Hematopoietic multipotent progenitor cell treated with erythropoietin and hydrocortisone succinate and interleukin-3 and kit ligand, for 4 days (in vitro differentiated cells): ENCODE results near the gene ABHD12B.
"Not testable (repeated sequence)": the region's sequence is repeated elsewhere in the genome, so short reads cannot be mapped to it uniquely, and the experiment has no call there.

Experiments used
- DNase-seq: peaks from one replicate; pipeline ENCODE4 v3.0.0-alpha.2; 2015

The ABHD12B gene

DNA sequence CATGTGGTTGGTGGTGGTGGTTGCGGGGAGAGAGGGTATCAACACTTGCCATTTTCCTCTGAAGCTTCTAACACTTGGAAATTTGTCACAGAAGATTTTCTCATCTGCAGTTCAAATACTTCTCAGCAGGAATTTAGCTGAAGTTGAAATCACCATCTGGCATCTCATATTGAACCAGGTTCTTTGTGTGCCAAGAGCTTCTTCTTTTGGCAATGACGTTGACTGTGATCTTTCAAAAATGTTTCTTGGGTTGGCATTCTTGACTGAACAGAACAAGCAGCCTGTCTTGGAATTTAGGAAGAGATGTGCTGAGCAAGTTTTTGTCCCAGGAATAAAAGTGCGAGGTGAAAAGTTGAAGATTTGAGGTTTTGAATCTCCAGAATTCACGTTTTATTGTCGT is 32.2 kb upstream of the ABHD12B start:
- DNase-seq, result no peak

DNA sequence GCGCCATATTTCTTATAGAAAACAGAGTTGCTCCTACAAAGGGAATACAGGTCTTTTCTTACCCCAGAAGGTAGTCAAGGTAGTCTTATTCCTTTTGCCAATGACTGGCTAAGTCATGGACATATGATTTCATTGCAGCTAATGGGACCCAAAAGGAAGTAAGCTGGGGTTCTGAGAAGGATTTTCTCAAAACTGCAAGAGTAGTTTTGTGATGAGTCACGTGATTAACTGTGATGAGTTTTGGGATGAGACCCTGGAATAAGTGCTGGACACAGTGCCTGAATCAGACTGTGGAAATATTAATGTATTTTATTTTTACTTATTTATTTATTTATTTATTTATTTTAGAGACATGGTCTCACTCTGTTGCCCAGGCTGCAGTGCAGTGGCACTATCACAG is 27.5 kb upstream of the ABHD12B start:
- no peak for DNase-seq

DNA sequence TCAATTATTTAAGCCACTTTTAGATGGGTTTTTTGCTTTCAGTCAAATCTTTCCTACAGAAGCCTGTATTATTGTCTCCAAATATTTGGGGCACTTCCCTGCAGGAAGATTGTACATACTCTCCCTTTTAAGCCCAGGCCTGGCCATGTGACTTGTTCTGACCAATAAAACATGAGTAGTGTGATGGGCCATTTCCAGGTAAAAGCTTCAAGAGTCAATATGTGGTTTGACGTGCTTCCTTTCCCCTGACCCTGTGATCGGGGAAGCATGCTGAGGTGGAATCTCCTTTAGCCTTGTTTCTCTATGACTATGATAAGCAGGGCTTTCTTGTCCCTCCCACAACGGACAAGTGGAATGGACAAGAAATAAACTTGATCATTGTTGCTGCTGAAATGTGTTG is 26.7 kb upstream of the ABHD12B start:
- DNase-seq, result no peak

DNA sequence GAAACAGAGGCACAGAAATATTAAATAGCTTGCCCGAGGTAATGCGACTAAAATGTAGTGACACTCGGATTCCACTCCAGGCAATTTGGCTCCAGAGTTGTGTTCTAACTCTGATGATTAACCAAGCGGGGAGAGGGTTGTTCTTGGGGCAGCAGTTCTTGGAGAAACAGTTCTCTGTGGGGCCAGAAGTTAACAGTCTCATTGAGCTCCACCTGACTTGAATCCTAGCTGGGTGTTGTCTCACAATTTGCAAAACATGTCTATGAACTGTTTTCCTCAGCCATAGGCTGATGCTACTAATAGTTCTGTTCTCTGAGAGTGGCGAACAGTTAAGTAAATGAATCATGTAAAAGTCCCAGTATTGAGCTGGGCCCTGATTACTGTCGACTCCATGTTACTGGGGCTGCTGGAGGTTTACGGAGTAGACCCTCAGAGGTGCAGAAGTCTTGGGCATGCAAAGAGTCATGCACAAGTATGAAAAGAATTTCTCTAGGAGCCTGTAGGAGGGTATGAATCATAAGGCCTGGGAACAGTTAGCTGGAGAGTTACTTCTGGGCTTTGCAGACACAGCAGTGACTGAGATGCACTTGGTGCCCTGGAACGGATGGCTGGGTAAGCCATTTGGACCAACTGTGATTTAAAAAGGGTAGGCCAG is 25.5 kb upstream of the ABHD12B start:
- no peak for DNase-seq

DNA sequence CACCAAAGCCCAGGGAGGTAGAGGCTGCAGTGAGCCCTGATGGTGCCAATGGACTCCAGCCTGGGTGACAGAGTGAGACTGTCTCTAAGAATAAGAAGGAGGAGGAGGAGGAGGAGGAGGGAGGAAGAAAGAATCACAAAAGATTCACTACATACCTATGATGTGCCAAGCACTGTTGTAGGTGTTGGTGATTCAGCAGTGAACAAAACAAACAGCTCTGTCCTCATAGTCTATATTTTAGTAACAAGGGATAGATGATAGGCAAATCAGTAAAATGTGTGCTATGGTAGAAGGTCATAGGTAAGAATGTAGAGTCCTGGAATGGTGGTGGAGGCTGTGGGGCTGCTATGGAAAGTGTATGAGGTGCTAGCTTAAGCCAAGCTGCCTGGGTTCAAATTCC is 18.0 kb upstream of the ABHD12B start:
- DNase-seq, result no peak

DNA sequence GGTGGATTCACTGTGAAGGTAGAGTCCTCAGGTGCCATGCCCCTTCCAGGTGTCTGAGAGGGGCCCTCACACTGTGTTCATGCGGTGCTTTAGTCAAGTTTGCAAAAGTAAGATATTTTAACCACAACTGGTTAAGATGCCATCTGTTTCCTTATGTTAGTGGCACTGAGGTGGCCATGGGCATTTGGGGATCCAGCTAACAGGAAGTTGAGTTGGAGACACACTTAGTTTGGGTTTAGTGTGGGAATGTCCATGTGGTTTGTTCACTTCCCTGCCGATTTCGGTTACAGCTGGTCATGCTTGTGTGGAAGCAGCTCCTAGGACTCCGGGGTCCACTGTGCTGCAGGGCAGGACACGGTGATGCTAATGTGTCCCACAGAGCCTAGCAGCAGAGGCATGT is 17.3 kb upstream of the ABHD12B start:
- peak; percentile 75 for DNase-seq

DNA sequence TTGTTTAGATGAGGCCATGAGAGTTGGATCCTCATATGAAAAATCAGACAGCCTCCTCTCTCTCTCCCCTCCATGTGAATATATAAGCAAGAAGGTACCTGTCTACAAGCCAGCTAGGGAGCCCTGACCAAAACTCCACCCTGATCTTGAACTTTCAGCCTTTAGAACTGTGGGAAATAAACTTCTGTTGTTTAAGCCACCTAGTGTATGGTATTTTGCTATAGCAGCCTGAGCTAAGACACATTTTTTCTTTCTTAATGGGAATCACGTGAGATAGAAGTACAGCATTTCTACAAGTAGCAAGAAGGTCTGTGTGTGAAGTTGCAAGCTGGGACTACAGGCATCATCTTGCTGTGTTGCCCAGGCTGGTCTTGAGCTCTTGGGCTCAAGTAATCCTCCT is 16.3 kb upstream of the ABHD12B start:
- DNase-seq, result peak; percentile 22

DNA sequence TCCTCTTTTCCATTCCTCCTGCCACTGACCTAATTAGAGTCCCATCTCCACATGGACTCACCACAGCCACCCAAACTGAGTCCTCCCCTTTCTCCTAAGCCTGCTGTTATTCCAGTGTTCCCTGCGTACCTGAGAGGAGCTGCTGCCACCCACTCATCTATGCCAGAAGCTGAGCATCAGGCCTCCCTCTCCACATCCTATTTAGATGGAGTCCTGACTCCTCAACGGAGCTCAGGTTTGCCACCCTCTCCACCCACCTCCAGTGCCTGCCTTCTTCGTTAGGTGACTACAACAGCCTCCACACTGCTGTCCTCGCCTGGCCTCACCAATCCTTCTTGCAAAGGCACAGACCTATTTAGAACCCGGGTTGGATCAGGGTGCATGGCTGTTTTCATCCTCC is 15.2 kb upstream of the ABHD12B start:
- DNase-seq, result no peak

DNA sequence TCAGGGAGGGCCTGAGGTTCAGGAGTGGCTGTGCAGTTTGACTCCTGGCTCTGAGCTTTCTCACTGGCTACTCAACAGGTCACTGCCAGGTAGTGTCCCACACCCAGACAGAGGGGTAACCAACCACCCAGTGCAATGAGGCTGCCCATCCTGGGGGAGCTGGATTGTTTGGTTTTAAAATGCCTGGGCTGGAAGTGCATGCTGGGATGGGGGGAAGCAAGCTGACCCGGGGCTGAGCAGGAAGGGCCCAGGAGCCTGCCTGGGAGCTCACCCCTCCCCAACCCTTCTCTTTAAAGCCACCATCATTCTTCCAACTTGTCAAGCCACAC is 12.6 kb upstream of the ABHD12B start:
- peak; percentile 21 for DNase-seq

DNA sequence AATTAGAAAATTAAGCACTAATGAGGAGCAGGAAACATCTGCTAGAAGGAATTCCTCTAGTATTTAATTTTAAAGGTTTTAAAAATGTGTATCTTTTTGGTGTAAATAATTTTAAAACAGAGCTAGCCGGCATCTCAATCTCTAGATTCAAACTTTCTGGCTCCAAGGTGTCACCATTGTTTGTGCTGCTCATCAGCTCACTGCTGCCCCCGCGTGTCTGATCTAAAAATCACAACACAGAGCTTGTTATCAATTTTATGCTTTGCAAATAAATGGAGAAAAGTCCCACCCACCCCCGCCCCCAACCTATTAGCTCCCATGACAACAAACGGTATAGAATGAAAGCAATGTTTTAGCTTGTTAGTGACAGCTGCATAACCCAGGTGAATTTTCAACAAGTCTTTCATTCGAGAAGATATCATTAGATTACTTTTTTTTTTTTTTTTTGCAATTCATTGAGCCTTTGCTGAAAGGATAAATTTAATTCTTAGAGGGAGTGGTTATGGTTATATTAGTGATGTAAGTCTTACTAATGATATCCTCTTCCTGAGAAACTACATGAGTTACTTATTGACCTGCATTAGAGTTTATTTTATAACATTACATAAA is 11.3 kb upstream of the ABHD12B start:
- peak; percentile 93 for DNase-seq

DNA sequence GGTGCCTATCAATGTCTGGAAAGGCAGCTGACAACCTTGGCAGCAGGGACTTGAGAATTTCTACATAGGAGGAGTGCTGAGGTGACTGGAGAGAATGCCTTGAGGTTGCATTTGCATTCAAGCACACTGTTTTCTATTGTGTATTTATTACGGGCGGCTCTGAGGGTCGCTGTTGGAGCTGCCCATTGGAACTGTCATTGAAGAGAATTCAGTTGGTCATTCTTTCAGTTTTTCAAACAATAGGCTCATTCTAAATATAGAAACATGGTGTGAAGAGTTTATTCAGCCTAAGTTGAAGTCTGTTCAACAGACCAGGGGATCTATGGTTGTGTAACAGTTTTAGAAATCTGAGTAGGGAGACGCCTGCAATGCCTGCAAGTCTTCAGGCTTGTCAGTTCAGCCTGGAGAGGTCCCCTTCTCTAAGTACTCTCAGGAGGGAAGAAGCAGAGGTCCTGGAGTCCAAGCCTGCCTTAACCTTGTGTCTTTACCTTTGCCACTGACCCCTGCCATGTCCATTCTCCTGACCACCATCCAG is 9.8 kb upstream of the ABHD12B start:
- DNase-seq, result no peak

DNA sequence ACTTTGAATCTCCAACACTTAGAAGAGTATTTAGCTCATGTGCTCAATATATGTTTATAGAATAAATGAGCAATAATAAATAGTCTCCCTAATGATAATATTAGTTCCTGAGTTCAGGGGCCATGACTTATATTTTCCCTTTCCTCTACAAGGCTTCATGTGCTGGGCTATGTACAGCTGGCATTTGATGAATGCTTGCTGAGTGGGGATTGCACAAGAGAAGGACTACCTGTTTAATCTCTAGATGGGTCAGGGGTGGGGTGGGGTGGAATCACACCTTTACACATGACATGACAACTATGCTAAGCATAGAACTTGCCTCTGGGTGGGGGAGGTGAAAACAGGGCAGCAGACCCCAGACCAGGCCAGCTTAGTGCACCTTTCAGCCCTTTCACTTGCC is 7.6 kb upstream of the ABHD12B start:
- DNase-seq, result no peak

DNA sequence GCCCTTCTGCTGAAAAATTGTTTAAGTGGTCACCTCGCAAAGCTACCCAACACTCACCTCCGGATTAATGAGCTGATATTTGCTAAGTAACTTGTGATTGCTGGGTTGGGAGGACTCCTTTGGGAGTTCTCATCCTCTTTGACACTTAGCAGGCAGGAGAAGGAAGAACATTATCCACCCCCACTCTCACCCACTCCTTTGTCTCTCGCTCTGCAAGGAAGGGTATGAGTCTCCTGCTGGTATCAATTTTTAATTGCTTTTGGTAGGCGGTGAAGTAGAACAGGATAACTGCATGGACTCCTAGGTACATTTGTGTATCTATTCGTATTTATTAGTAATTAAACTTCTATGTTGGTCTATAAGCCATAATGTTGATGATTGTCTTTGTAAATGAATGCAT is 6.9 kb upstream of the ABHD12B start:
- no peak for DNase-seq

DNA sequence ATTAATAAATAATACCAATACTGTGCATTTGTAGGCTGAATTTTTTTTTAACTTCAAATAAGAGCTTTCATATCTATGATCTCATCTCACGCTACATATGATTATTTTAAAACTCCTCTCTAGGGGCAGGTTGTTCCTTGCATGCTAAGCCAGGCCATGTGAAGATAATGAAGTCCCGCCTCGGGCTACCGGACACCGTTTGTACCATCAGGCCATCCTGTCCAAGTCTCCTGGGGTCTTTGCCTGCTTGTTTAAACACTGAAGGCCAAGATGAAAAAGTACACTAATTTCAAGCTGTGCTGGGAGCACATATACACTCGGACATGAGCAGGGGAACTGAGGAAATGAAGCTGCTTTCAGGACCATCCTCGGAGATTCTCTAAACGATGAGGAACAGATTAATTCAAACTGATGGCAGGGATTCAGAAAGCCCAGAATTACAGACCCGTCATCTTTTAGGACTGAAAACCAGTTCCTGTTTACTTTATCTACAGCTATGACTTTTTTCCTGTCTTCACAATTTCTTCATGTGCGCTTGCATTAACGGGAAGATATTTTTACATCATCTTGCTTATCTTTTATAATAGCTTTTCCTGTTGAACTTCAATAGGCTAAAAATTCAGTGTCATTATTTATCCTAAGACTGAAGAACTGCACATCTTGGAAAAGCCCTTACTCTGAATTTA is 6.3 kb upstream of the ABHD12B start:
- peak; percentile 64 for DNase-seq

DNA sequence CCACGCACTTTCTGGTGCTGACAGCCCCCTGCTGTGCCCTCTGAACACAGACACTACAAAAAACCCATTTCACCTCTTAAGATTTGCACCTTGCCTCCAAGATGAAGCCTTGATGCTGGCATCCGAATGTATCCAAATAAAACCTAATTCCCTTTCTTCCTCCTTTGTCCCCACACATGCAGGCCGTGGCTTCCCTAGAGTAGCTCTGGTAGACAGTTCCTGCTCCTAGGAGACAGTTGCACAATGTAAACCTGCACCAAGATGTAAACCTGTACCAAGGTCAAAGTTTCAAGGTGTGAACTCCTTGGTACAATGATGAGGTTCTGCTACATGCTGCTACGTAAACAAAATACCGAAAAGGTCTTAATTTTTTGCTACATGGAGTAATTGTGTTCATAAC is 625 bp upstream of the ABHD12B start:
- DNase-seq, result no peak

DNA sequence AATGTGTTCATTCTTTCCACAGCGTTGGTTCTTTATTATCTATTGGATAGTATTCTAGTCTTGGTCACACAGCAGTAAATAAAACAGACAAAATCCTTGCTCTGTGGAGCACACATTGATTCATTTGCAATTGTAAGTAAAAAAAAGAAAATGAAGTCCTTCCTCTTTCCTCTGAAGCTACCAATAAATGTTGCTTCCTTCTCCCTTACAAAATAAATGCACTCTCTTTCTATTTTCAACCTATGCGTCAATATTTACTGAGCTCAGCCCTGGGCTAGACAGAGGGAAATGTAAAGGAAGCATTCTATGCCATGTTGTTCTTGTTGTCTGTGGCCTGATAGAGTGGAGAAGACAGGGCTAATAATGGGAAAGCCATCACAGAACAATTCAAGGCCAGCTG is 2.9 kb downstream of the ABHD12B start:
- peak; percentile 18 for DNase-seq

DNA sequence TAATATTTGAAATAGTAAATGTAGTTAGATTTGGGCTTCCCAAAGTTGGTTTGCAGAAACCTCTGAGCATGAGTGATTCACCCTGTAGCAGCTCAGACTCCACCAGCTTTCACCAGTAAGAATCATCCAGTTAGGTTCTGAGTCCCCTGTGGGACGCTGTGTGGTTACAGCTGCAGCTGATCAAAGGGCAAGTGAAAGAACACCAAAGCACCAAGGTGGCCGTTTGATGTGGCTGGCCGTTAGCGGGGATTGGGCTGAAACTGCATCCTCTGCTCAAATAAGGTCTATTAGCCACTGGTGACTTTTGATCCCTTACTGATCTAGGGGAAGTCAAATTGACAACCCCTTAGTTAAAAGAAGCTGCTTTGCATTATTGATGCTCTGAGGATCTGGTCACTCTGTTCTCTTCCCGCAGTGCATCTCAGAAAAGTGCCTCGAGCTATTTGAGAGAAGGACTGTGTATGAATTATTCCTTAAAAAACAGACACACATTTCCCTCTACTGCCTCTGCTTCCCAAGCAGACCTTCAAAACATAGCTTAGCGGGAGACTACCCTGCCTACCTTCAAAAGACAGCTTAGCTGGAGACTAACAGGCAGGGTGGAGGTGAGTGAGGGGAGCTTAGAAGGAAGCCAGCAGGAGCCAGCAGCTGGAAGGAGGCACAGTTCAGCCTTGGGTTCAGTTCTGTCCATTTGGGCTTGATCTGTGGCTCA is 3.7 kb downstream of the ABHD12B start:
- DNase-seq, result peak; percentile 33

DNA sequence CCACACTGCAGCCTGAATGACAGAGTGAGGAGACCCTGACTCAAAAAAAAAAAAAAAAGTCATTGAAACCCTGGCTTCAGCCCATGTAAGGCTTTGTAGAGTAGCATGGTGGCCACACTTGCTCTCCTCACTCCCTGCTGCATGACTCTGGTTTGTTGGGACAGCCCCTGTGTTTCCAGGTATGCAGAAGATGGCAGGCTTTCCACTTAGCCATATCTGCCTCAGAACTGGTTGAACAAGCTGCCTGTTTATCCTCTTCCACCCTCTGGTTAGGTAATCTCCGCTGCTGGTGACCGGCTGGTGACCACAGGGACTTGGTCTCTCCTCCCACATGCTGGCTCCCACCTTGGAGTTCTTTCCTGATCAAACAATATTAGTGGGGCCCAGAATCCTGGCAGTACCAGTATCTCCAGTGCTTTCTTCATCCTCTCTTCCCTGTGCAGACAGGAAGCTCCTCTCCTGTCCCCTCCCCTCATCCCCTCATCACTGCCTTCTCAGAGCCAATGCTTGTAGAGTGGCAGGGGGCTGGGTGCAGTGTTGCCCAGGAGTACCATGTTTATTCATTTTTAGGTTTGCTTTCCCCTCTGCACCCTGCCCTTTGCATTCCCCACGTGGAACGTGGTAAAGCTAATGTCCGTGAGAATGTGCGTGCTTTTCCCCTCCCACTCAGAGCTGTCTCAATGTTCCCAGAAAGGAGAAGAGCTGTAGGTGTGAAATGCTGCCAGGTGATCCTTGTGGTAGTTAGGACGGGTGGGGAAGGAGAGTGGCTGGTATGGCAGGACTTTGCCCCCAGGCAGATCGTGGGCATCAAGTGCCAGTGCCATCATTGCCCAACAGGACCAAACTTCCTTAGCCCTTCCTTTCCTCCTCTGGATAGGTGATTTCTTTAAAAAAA is 11.3 kb downstream of the ABHD12B start:
- DNase-seq, result no peak

DNA sequence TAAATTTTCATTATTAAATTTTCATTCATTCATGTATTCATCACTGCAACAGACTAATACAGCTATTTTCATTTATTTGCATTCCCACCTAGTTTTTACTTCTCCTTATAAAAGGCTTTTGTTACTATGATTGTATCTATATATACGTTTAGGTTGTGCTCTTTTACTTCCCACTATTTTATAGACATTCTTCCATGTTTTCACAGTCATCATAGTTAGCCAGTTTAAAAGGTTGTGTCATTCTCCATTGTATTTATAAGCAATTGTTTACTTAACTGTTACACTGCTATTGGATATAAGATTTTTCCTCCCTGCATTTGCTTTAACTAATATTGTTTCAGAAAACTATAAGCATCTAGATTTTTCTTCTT is 12.0 kb downstream of the ABHD12B start:
- DNase-seq, result no peak

DNA sequence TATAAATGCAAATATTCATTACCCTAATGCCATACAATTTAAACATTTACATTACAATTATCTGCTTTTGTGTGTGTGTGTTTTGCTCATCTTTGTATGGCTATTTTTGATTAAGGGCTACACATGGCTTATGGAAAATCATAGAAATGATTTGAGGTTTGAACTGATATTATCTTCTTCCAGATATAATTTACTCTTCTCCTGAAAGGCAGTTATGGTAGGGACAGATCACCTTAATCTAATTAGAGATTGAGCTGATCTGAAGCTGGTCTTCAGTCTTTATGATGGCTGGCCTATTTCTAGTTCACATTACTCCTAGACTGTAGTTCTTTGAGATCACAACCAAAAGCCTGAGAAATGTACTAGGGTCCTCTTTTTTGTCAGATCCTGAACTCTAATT is 15.6 kb downstream of the ABHD12B start:
- DNase-seq, result no peak

DNA sequence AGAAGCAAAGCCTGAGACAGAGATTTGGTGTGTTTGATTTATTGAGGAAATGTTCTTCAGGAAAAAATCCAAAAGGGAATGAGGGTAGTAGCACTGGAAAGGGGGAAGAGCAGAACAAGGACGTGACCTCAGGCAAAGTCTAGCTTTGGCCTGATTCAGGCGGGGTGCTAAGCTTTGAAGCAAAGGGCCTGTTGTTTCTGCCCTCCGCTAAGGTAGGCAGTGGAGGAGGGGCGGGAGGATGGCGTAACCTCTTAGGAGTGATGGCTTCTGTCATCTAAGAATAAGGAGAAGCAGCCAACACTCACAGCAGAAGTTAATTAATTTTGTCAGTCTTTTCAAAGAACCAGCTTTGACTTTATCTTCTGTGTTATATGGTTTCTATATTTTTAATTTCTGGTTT is 20.4 kb downstream of the ABHD12B start:
- peak; percentile 17 for DNase-seq

DNA sequence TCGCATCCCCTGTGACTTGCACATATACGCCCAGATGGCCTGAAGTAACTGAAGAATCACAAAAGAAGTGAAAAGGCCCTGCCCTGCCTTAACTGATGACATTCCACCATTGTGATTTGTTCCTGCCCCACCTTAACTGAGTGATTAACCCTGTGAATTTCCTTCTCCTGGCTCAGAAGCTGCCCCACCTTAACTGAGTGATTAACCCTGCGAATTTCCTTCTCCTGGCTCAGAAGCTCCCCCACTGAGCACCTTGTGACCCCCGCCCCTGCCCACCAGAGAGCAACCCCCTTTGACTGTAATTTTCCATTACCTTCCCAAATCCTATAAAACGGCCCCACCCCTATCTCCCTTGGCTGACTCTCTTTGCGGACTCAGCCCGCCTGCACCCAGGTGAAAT is 24.6 kb downstream of the ABHD12B start:
- not testable (repeated sequence) for DNase-seq

DNA sequence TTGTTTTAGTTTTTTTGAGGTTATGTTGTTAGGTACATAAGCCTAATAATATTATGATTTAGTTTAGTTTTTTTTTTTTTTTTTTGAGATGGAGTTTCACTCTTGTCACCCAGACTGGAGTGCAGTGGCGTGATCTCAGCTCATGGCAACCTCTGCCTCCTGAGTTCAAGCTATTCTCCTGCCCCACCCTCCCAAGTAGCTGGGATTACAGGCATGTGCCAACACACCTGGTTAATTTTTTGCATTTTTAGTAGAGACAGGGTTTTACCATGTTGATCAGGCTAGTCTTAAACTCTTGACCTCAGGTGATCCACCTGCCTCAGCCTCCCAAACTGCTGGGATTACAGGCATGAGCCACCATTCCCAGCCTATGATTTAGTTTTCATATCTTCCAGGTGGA is 25.2 kb downstream of the ABHD12B start:
- not testable (repeated sequence) for DNase-seq
